RWPE1 (cell line): Measurements from ENCODE around the gene KIF17.

ENCODE experiments used
- CTCF ChIA-PET: fragments of 350-600 bp; sonication (Branson Sonifier 250); formaldehyde crosslinking; extraction: SDS; loops from one replicate; lab custom pipeline; 2021; lab: Yijun Ruan, JAX
- POLR2A ChIA-PET: fragments of 400-600 bp; formaldehyde crosslinking; extraction: SDS; loops from one replicate; lab custom pipeline; 2020; ENCODE audit warnings: antibody characterized with exemption; ENCODE audit not compliant: low non-redundant PET; lab: Yijun Ruan, JAX
- DNase-seq: peaks from one replicate; pipeline ENCODE4 v3.0.0; 2012; ENCODE audit warnings: low spot score
- H3K27ac ChIP-seq: fragments of 450-650 bp; 2 replicates; pipeline ENCODE4 v1.5.1; 2017
- CTCF ChIP-seq: fragments of 450-650 bp; conservative IDR thresholded peaks from 2 replicates; pipeline ENCODE4 v1.5.1; 2017; ENCODE audit warnings: low read depth, mild to moderate bottlenecking

Gene KIF17

GRCh38 chr1:20640183-20640597 is 77.6 kb downstream of the KIF17 start:
- peak; percentile 63 for DNase-seq
- no peak overlapping the region for H3K27ac ChIP-seq
- CTCF ChIA-PET = interaction anchor here (2.1 kb wide), 1 partner anchor 118 kb away, joined by 5 read pairs; no protein-coding TSS in a partner anchor
- POLR2A ChIA-PET = no interaction called here
- TF ChIP-seq CTCF = peak; percentile 85

- no peak for DNase-seq
- no peak overlapping the region for H3K27ac ChIP-seq
- CTCF ChIA-PET = no interaction called here
- no peak for TF ChIP-seq CTCF
- POLR2A ChIA-PET = no interaction called here
Observed at GRCh38 chr1:20636785-20637347, 80.9 kb downstream of the KIF17 start.

- TF ChIP-seq CTCF = no peak
- H3K27ac ChIP-seq = peak overlapping the region; percentile 86
- CTCF ChIA-PET = interaction anchor here (0.9 to 2.5 kb wide), 2 partner anchors 46 to 59 kb away, joined by 3 to 10 read pairs; partner anchors contain the start of gene CDA
- DNase-seq = peak; percentile 63
- POLR2A ChIA-PET = no interaction called here
Observed at GRCh38 chr1:20634594-20635084, 83.2 kb downstream of the KIF17 start.

GRCh38 chr1:20634065-20634593 is 83.7 kb downstream of the KIF17 start:
- ChIA-PET POLR2A (interaction anchor here (0.5 to 1.0 kb wide), 3 partner anchors 41 to 95 kb away, joined by 3 to 4 read pairs (median 3); no protein-coding TSS in a partner anchor), CTCF (interaction anchor here (0.9 to 2.5 kb wide), 3 partner anchors 45 to 117 kb away, joined by 3 to 10 read pairs (median 3); partner anchors contain the start of gene CDA)
- peak; percentile 9 for DNase-seq
- peak overlapping the region; percentile 86 for H3K27ac ChIP-seq
- no peak for TF ChIP-seq CTCF

GRCh38 chr1:20633190-20634064 is 84.4 kb downstream of the KIF17 start, which contains the start of gene PINK1:
TSS of gene PINK1 (plus strand) at chr1:20633458. CDS start at chr1:20633549, 91 bp downstream.
- peak within 1 kb of the TSS; percentile 86 for H3K27ac ChIP-seq

More at GRCh38 chr1:20633190-20634064, 84.4 kb downstream of the KIF17 start, which contains the start of gene PINK1:
- TF ChIP-seq CTCF = peak; percentile 98
- CTCF ChIA-PET = interaction anchor here (0.6 to 2.5 kb wide), 13 partner anchors 13 to 1085 kb away, joined by 3 to 10 read pairs (median 4); partner anchors contain the start of genes CDA and FAM43B
- POLR2A ChIA-PET = interaction anchor here (0.5 to 1.0 kb wide), 3 partner anchors 40 to 95 kb away, joined by 3 to 4 read pairs (median 3); no protein-coding TSS in a partner anchor
- DNase-seq = peak; percentile 90
